A549 (cell line): ENCODE data around the gene OXSM. TPM values are rescaled to one million over a fixed set of nuclear protein-coding genes. Genes with fewer than 3 reads are reported as not detected.

Experiments used
- ATAC-seq, 2 experiments: fragments of 200-7000 bp in 1 of 2; fragments of >200 bp in 1 of 2; cut with Nextera tagmentation in 1 of 2; cut with Tn5 transposase in 1 of 2; 3 replicates each; pipeline versions ENCODE4 v1.8.0 to v1.9.1; 2018 to 2020; ENCODE audit warnings: mild to moderate bottlenecking in 1 of 2, moderate library complexity in 1 of 2
- CTCF ChIA-PET: fragments of 300-600 bp; sonication (Branson Sonifier 250); formaldehyde crosslinking; extraction: SDS; loops from one replicate; lab custom pipeline; 2021; ENCODE audit warnings: antibody characterized with exemption, inconsistent platforms; lab: Yijun Ruan, JAX
- POLR2A ChIA-PET: fragments of 350-600 bp; formaldehyde crosslinking; extraction: SDS; loops from one replicate; lab custom pipeline; 2021; ENCODE audit warnings: antibody characterized with exemption, inconsistent platforms; lab: Yijun Ruan, JAX
- DNase-seq, 2 experiments: peaks; one replicate each; pipeline versions ENCODE4 v3.0.0 to v3.0.0-alpha.2; 2011 to 2016; ENCODE audit warnings: low read depth in 1 of 2, low spot score in 1 of 2
- FAIRE-seq: peaks from 2 replicates; lab custom pipeline; 2011; peaks lifted over from hg19 to GRCh38; lab: Jason Lieb, UNC
- H3K27ac ChIP-seq, 2 experiments: fragments of >200 bp; sonication (Bioruptor Twin); formaldehyde crosslinking; 3 replicates each; pipeline ENCODE4 v1.5.1; 2016 to 2017
- H3K4me1 ChIP-seq: fragments of >200 bp; sonication (Bioruptor Twin); formaldehyde crosslinking; 3 replicates; pipeline ENCODE4 v1.6.1; 2016
- H3K4me2 ChIP-seq: fragments of >200 bp; sonication (Bioruptor Twin); formaldehyde crosslinking; 3 replicates; pipeline ENCODE4 v1.6.1; 2016
- H3K4me3 ChIP-seq: fragments of >200 bp; sonication (Bioruptor Twin); formaldehyde crosslinking; 3 replicates; pipeline ENCODE4 v1.5.1; 2016
- H3K9me3 ChIP-seq: fragments of >200 bp; sonication (Bioruptor Twin); formaldehyde crosslinking; 3 replicates; pipeline ENCODE4 v1.6.1; 2016
- BCL3 ChIP-seq: fragments of >200 bp; sonication (Bioruptor Twin); formaldehyde crosslinking; IDR thresholded peaks from 3 replicates; pipeline ENCODE4 v1.6.1; 2016
- CEBPB ChIP-seq, 2 experiments: fragments of >200 bp in 1 of 2; sonication (Bioruptor Twin) in 1 of 2; formaldehyde crosslinking in 1 of 2; IDR thresholded peaks; 2 replicates each; pipeline ENCODE4 v1.6.1; 2012 to 2016
- CHD2 ChIP-seq: fragments of 150-350 bp; IDR thresholded peaks from 2 replicates; pipeline ENCODE4 v1.6.1; 2014; ENCODE audit warnings: low read length; ENCODE audit not compliant: partially characterized antibody
- CHD4 ChIP-seq: fragments of 200-600 bp; sonication (generic); IDR thresholded peaks from 2 replicates; pipeline ENCODE4 v1.6.1; 2016; ENCODE audit warnings: antibody characterized with exemption, mild to moderate bottlenecking, borderline replicate concordance
- ESRRA ChIP-seq: fragments of 150-350 bp; IDR thresholded peaks from 2 replicates; pipeline ENCODE4 v1.6.1; 2014; ENCODE audit warnings: mild to moderate bottlenecking, low read length, borderline replicate concordance
- FOSB ChIP-seq: fragments of 250-450 bp; sonication (Bioruptor Pico); IDR thresholded peaks from 2 replicates; pipeline ENCODE4 v1.5.0; 2020; ENCODE audit warnings: mild to moderate bottlenecking, moderate library complexity
- FOXS1 ChIP-seq: fragments of 250-450 bp; sonication (Bioruptor Pico); IDR thresholded peaks from 2 replicates; pipeline ENCODE4 v1.5.0; 2020; ENCODE audit warnings: mild to moderate bottlenecking, moderate library complexity
- HDAC2 ChIP-seq: fragments of 200-600 bp; sonication (generic); IDR thresholded peaks from 2 replicates; pipeline ENCODE4 v1.6.1; 2016
- HOXA7 ChIP-seq: fragments of 250-450 bp; sonication (Bioruptor Pico); IDR thresholded peaks from 2 replicates; pipeline ENCODE4 v1.5.0; 2020; ENCODE audit warnings: mild to moderate bottlenecking, moderate library complexity
- JUN ChIP-seq, 2 experiments: fragments of >200 bp; sonication (Bioruptor Twin); formaldehyde crosslinking; IDR thresholded peaks; 2 replicates in 1 of 2; 3 replicates in 1 of 2; pipeline ENCODE4 v1.6.1; 2016 to 2017
- KDM5A ChIP-seq: fragments of 200-600 bp; sonication (generic); IDR thresholded peaks from 2 replicates; pipeline ENCODE4 v1.6.1; 2016; ENCODE audit warnings: antibody characterized with exemption, mild to moderate bottlenecking
- MAX ChIP-seq: IDR thresholded peaks from 2 replicates; pipeline ENCODE4 v1.6.1; 2012
- NFE2L2 ChIP-seq: fragments of 150-350 bp; conservative IDR thresholded peaks from 2 replicates; pipeline ENCODE4 v1.6.1; 2014; ENCODE audit warnings: low read length
- PBX3 ChIP-seq: IDR thresholded peaks from 2 replicates; pipeline ENCODE4 v1.6.1; 2012
- POLR2A ChIP-seq: IDR thresholded peaks from 2 replicates; pipeline ENCODE4 v1.6.1; 2012; ENCODE audit warnings: mild to moderate bottlenecking, low read length
- RAD21 ChIP-seq, 2 experiments: fragments of >200 bp in 1 of 2; sonication (Bioruptor Twin) in 1 of 2; formaldehyde crosslinking in 1 of 2; IDR thresholded peaks in 1 of 2; conservative IDR thresholded peaks in 1 of 2; 2 replicates in 1 of 2; 3 replicates in 1 of 2; pipeline ENCODE4 v1.6.1; 2012 to 2018; ENCODE audit warnings: inconsistent platforms in 1 of 2
- RARB ChIP-seq: fragments of 250-450 bp; sonication (Bioruptor Pico); IDR thresholded peaks from 2 replicates; pipeline ENCODE4 v1.8.0; 2021; ENCODE audit warnings: mild to moderate bottlenecking, moderate library complexity
- RFX5 ChIP-seq: fragments of 450-650 bp; IDR thresholded peaks from 2 replicates; pipeline ENCODE4 v1.7.1; 2014; ENCODE audit warnings: antibody characterized with exemption, mild to moderate bottlenecking, moderate library complexity
- RNF2 ChIP-seq: fragments of 200-600 bp; sonication (generic); IDR thresholded peaks from 2 replicates; pipeline ENCODE4 v1.6.1; 2016; ENCODE audit warnings: low read depth, mild to moderate bottlenecking, antibody characterized with exemption, moderate library complexity, borderline replicate concordance
- SREBF2 ChIP-seq: fragments of 450-650 bp; IDR thresholded peaks from 2 replicates; pipeline ENCODE4 v1.6.1; 2014; ENCODE audit warnings: mild to moderate bottlenecking, moderate library complexity
- USF2 ChIP-seq: fragments of 450-650 bp; IDR thresholded peaks from 2 replicates; pipeline ENCODE4 v1.6.1; 2014; ENCODE audit warnings: antibody characterized with exemption
- ZFP36 ChIP-seq: fragments of 450-650 bp; IDR thresholded peaks from 2 replicates; pipeline ENCODE4 v1.6.1; 2014; ENCODE audit warnings: borderline replicate concordance; ENCODE audit not compliant: partially characterized antibody
- WGBS: methylation state at CpG from one replicate; pipeline ENCODE4 v1.1.6; 2017; ENCODE audit errors: missing lambda C conversion rate; 5-methylcytosine and 5-hydroxymethylcytosine counted together
- polyA plus RNA-seq, 4 experiments: library from polyadenylated mRNA; depleted of rRNA in 3 of 4; stranded (reverse); fragments of >200 nt; fragmentation: RNase III in 1 of 4; extraction: RNeasy Plus Mini Kit Qiagen cat#74134 plus additional on column Dnase treatment in 1 of 4; gene quantifications; 2 replicates in 3 of 4; 3 replicates in 1 of 4; pipeline ENCODE4 v1.2.3, GENCODE V29; 2011 to 2017

Gene OXSM
- polyA plus RNA-seq, 2 of the 4 experiments (the other 2 are of a cell fraction): 19.1 to 43.9 TPM

GRCh38 chr3:25781758-25782594 lies 7.9 kb upstream of the OXSM start:
- no peak for FAIRE-seq
- H3K9me3 ChIP-seq: no peaks in the 10 kb centered on the region
- POLR2A ChIA-PET: no interaction called here

GRCh38 chr3:25782636-25782937 lies 7.3 kb upstream of the OXSM start:
- Histone ChIP-seq H3K27ac (peak overlapping the region; percentile 93 to 100), H3K4me2 (peak overlapping the region; percentile 88), H3K9me3 (no peaks in the 10 kb centered on the region), H3K4me3 (peak overlapping the region; percentile 87), H3K4me1 (peaks cover 15% of the 10 kb centered on the region; the same call in 2 of the 3 replicates)
- TF ChIP-seq RFX5: no peak
- TF ChIP-seq SREBF2: no peak
- no peak for TF ChIP-seq KDM5A
- no peak for TF ChIP-seq RAD21 (conservative IDR thresholded peaks at IDR 0.05 in 1 of 2, IDR thresholded peaks at IDR 0.05 in 1 of 2)
- TF ChIP-seq FOXS1: no peak
- TF ChIP-seq MAX: no peak
- no peak for TF ChIP-seq POLR2A
- TF ChIP-seq CEBPB (IDR thresholded peaks at IDR 0.05): no peak
- no peak for TF ChIP-seq CHD4
- TF ChIP-seq JUN (IDR thresholded peaks at IDR 0.05): no peak
- TF ChIP-seq ZFP36: no peak
- FAIRE-seq (no peak), ATAC-seq (no peak), DNase-seq (no peak)
- CTCF ChIA-PET: interaction anchor here (1.0 kb wide), 1 partner anchor 30 kb away, joined by 4 read pairs; no protein-coding TSS in a partner anchor
- 2% methylated on average over 14 of the region's 14 CpGs for WGBS
- POLR2A ChIA-PET: interaction anchor here (0.8 to 2.0 kb wide), 5 partner anchors 9 to 134 kb away, joined by 4 to 10 read pairs (median 8); no protein-coding TSS in a partner anchor

More at GRCh38 chr3:25781758-25782594, 7.9 kb upstream of the OXSM start:
- DNase-seq: no peak
- TF ChIP-seq BCL3: no peak
- no peak for TF ChIP-seq NFE2L2
- TF ChIP-seq HOXA7 (CRISPR knock-in tag): no peak
- no peak for TF ChIP-seq RAD21 (conservative IDR thresholded peaks at IDR 0.05 in 1 of 2, IDR thresholded peaks at IDR 0.05 in 1 of 2)
- no peak for TF ChIP-seq RARB (CRISPR knock-in tag)
- TF ChIP-seq HDAC2: no peak
- TF ChIP-seq PBX3: no peak
- TF ChIP-seq MAX: no peak
- no peak for TF ChIP-seq USF2
- no peak for TF ChIP-seq RNF2
- no peak for TF ChIP-seq FOSB (CRISPR knock-in tag)
- TF ChIP-seq JUN (IDR thresholded peaks at IDR 0.05): no peak
- TF ChIP-seq CHD2: no peak
- TF ChIP-seq ESRRA: no peak
- CTCF ChIA-PET: interaction anchor here (1.0 kb wide), 1 partner anchor 188 kb away, joined by 3 read pairs; no protein-coding TSS in a partner anchor
- Histone ChIP-seq H3K4me2 (peak overlapping the region; percentile 88), H3K27ac (peak overlapping the region; percentile 93 to 100), H3K4me3 (peak overlapping the region; percentile 87), H3K4me1 (peaks cover 15% of the 10 kb centered on the region; the same call in 2 of the 3 replicates)
- 47% methylated on average over 3 of the region's 3 CpGs for WGBS
- ATAC-seq: no peak
